HEK293T (cell line): ENCODE measurements around the gene SUN2.

ENCODE experiments used
- ARNT ChIP-seq: fragments of 450-650 bp; IDR thresholded peaks from 2 replicates; pipeline ENCODE4 v1.6.1; 2017; ENCODE audit warnings: mild to moderate bottlenecking
- BHLHE40 ChIP-seq: fragments of 450-650 bp; IDR thresholded peaks from 2 replicates; pipeline ENCODE4 v1.6.1; 2016; ENCODE audit warnings: mild to moderate bottlenecking, moderate library complexity, borderline replicate concordance
- TF ChIP-seq, protein P1 (sequence below): fragments of 450-650 bp; IDR thresholded peaks from 2 replicates; pipeline ENCODE4 v1.6.1; 2016

DNA sequence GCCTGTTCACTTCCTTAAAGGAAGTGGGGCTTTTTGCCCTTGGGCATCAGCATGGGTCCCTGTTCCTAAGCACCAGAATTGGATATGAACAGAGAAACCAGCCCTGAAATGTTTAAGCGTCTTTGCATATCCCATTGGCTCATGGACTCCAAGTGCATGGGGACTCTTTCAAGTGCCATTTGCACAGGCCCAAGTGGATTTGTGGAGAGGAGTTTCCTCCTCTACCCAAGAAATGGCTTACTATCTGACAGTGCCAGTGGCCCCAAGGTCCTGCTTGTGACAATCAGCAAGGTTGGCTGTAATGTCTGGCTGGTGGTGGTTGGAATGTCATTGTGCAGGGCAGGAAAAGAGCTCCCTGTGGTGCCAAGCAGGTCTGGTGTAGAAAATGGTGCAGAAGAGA is 70.0 kb downstream of the SUN2 start:
- TF ChIP-seq, protein P1, sequence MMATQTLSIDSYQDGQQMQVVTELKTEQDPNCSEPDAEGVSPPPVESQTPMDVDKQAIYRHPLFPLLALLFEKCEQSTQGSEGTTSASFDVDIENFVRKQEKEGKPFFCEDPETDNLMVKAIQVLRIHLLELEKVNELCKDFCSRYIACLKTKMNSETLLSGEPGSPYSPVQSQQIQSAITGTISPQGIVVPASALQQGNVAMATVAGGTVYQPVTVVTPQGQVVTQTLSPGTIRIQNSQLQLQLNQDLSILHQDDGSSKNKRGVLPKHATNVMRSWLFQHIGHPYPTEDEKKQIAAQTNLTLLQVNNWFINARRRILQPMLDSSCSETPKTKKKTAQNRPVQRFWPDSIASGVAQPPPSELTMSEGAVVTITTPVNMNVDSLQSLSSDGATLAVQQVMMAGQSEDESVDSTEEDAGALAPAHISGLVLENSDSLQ = no peak
- no peak for TF ChIP-seq BHLHE40
- no peak for TF ChIP-seq ARNT
